ENCODE results near the gene ZDHHC16.

Gene ZDHHC16

GRCh38 chr10:97482381-97482780, 36.4 kb downstream of the ZDHHC16 start:
- no peak for DNase-seq

GRCh38 chr10:97483506-97483905, 37.5 kb downstream of the ZDHHC16 start:
- no peak for DNase-seq

GRCh38 chr10:97483921-97484320, 37.9 kb downstream of the ZDHHC16 start:
- DNase-seq = no peak

GRCh38 chr10:97485647-97486281, 39.8 kb downstream of the ZDHHC16 start:
- DNase-seq = no peak

GRCh38 chr10:97490592-97490991, 44.6 kb downstream of the ZDHHC16 start:
- DNase-seq = no peak

- no peak for DNase-seq
Observed at GRCh38 chr10:97494151-97494550, 48.2 kb downstream of the ZDHHC16 start.

GRCh38 chr10:97494863-97495506, 49.0 kb downstream of the ZDHHC16 start:
- no peak for DNase-seq

GRCh38 chr10:97497572-97498075, 51.6 kb downstream of the ZDHHC16 start:
- peak; percentile 83 for DNase-seq

GRCh38 chr10:97498076-97498840, 52.3 kb downstream of the ZDHHC16 start, which contains the start of gene MMS19:
MMS19 (minus strand) TSS chr10:97498422; CDS start chr10:97498384, 38 bp downstream.
- peak; percentile 98 for DNase-seq

GRCh38 chr10:97498841-97499560, 53.0 kb downstream of the ZDHHC16 start, which contains the start of gene UBTD1:
UBTD1 (plus strand) TSS chr10:97498924; CDS start chr10:97499204, 280 bp downstream.
- DNase-seq = peak; percentile 60

- no peak for DNase-seq
Observed at GRCh38 chr10:97499561-97500296, 53.8 kb downstream of the ZDHHC16 start.

- no peak for DNase-seq
Observed at GRCh38 chr10:97500297-97500575, 54.3 kb downstream of the ZDHHC16 start.

- no peak for DNase-seq
Observed at GRCh38 chr10:97502916-97503315, 56.9 kb downstream of the ZDHHC16 start.

GRCh38 chr10:97503406-97503805, 57.4 kb downstream of the ZDHHC16 start:
- DNase-seq = no peak

- DNase-seq = no peak
Observed at GRCh38 chr10:97505152-97505551, 59.2 kb downstream of the ZDHHC16 start.

GRCh38 chr10:97506199-97506991, 60.4 kb downstream of the ZDHHC16 start:
- DNase-seq = no peak
